CD4-positive, CD25-positive, alpha-beta regulatory T cell (primary cell): ENCODE measurements around the gene TTI1. TPM values are rescaled to one million over a fixed set of nuclear protein-coding genes. Genes with fewer than 3 reads are reported as not detected.

Experiments
- ATAC-seq, 2 donors: fragments of 150-1000 bp; cut with Tn5 transposase; one replicate each; pipeline ENCODE4 v1.10.0; 2021; ENCODE audit warnings: low read depth in 2 of 2, moderate number of reproducible peaks in 2 of 2, moderate library complexity in 1 of 2
- DNase-seq, 3 donors: peaks; one replicate each; pipeline versions ENCODE4 v3.0.0 to v3.0.0-alpha.2; 2012 to 2022; ENCODE audit warnings: mixed read lengths in 1 of 3
- H3K27ac ChIP-seq: one replicate; pipeline ENCODE4 v1.7.0; 2013; ENCODE audit warnings: mild to moderate bottlenecking, low read length; ENCODE audit not compliant: insufficient read depth, poor library complexity, severe bottlenecking
- H3K27me3 ChIP-seq: one replicate; pipeline ENCODE4 v1.7.0; 2013; ENCODE audit warnings: low read length; ENCODE audit not compliant: control insufficient read depth, insufficient read depth
- H3K36me3 ChIP-seq: one replicate; pipeline ENCODE4 v1.7.0; 2013; ENCODE audit warnings: mild to moderate bottlenecking, low read length, moderate library complexity; ENCODE audit not compliant: control insufficient read depth, insufficient read depth
- H3K4me1 ChIP-seq: 2 replicates; pipeline ENCODE4 v1.7.0; 2013; ENCODE audit warnings: mild to moderate bottlenecking, low read length; ENCODE audit not compliant: insufficient read depth, control insufficient read depth, poor library complexity, severe bottlenecking
- H3K4me3 ChIP-seq: one replicate; pipeline ENCODE4 v1.7.0; 2013; ENCODE audit warnings: low read depth, mild to moderate bottlenecking, low read length, moderate library complexity
- H3K9me3 ChIP-seq, 2 experiments: 1 replicate in 1 of 2; 2 replicates in 1 of 2; pipeline ENCODE4 v1.7.0; 2013; ENCODE audit warnings: low read length in 2 of 2, mild to moderate bottlenecking in 1 of 2, moderate library complexity in 1 of 2; ENCODE audit not compliant: control insufficient read depth in 2 of 2
- H3K27ac Mint-ChIP-seq, 3 donors: one replicate each; pipeline ENCODE4 v1.8.0; 2020 to 2022; ENCODE audit warnings: mild to moderate bottlenecking in 3 of 3, mixed read lengths in 3 of 3, moderate library complexity in 2 of 3
- H3K27me3 Mint-ChIP-seq: one replicate; pipeline ENCODE4 v1.8.0; 2022; ENCODE audit warnings: mild to moderate bottlenecking, mixed read lengths
- H3K36me3 Mint-ChIP-seq: one replicate; pipeline ENCODE4 v1.8.0; 2020; ENCODE audit warnings: mixed read lengths
- H3K4me1 Mint-ChIP-seq, 4 donors: one replicate each; pipeline ENCODE4 v1.8.0; 2020 to 2022; ENCODE audit warnings: mixed read lengths in 4 of 4, mild to moderate bottlenecking in 1 of 4
- H3K4me3 Mint-ChIP-seq, 4 donors: one replicate each; pipeline ENCODE4 v1.8.0; 2020 to 2022; ENCODE audit warnings: mild to moderate bottlenecking in 4 of 4, mixed read lengths in 4 of 4, moderate library complexity in 3 of 4
- H3K9me3 Mint-ChIP-seq, 7 donors: one replicate each; pipeline ENCODE4 v1.8.0; 2020 to 2022; ENCODE audit warnings: mixed read lengths in 7 of 7, mild to moderate bottlenecking in 3 of 7, moderate library complexity in 2 of 7
- polyA plus RNA-seq, 4 donors: library from polyadenylated mRNA; unstranded; fragments of 300-500 nt; fragmentation: Illumina TruSeq; gene quantifications; one replicate each; pipeline ENCODE4 v1.2.3, GENCODE V29; 2021
- total RNA-seq: library from RNA; stranded (reverse); gene quantifications from one replicate; pipeline ENCODE4 v1.2.3, GENCODE V29; 2022

Gene TTI1
- total and polyA plus RNA-seq, 5 donors from 2014 or later, result 15.2 to 21.2 (median 16.3) TPM

GRCh38 chr20:38034961-38035360 is 1.7 kb upstream of the TTI1 start:
- H3K36me3 ChIP-seq, result peaks cover 14% of the 10 kb centered on the region
- H3K27me3 ChIP-seq, result no peaks in the 10 kb centered on the region
- peak overlapping the region; percentile 93 for H3K4me3 ChIP-seq
- Mint-ChIP-seq H3K4me1 (peaks cover 40 to 82% (median 54%) of the 10 kb centered on the region in 4 donors), H3K27me3 (no peaks in the 10 kb centered on the region), H3K27ac (peak overlapping the region in 2 of 3 donors; percentile 98 to 99), H3K36me3 (peaks cover 11% of the 10 kb centered on the region), H3K9me3 (no peaks in the 10 kb centered on the region), H3K4me3 (peak overlapping the region; percentile 96 to 99 (median 97))
- ATAC-seq (no peak), DNase-seq (no peak)
- H3K9me3 ChIP-seq, result no peaks in the 10 kb centered on the region
- H3K4me1 ChIP-seq, result peaks cover 49% of the 10 kb centered on the region
- no peak overlapping the region for H3K27ac ChIP-seq

GRCh38 chr20:38034108-38034649 is 923 bp upstream of the TTI1 start:
- Mint-ChIP-seq H3K4me3 (peak overlapping the region; percentile 96 to 99 (median 97)), H3K36me3 (peaks cover 13% of the 10 kb centered on the region), H3K9me3 (no peaks in the 10 kb centered on the region), H3K4me1 (peaks cover 42 to 87% (median 58%) of the 10 kb centered on the region in 4 donors), H3K27me3 (no peaks in the 10 kb centered on the region), H3K27ac (peak overlapping the region; percentile 98 to 99 (median 98))
- peak overlapping the region; percentile 93 for H3K4me3 ChIP-seq
- no peaks in the 10 kb centered on the region for H3K27me3 ChIP-seq
- peak overlapping the region; percentile 93 for H3K27ac ChIP-seq
- no peaks in the 10 kb centered on the region for H3K9me3 ChIP-seq
- ATAC-seq (no peak), DNase-seq (no peak)
- peaks cover 49% of the 10 kb centered on the region for H3K4me1 ChIP-seq
- peaks cover 9% of the 10 kb centered on the region for H3K36me3 ChIP-seq

- peak overlapping the region; percentile 98 to 99 (median 98) for H3K27ac Mint-ChIP-seq
- H3K4me3 ChIP-seq, result peak overlapping the region; percentile 93
- DNase-seq (no peak), ATAC-seq (peak; percentile 38 to 41)
- H3K36me3 ChIP-seq, result peaks cover 9% of the 10 kb centered on the region
- H3K9me3 ChIP-seq, result no peaks in the 10 kb centered on the region
- H3K4me1 Mint-ChIP-seq, result peaks cover 50 to 91% (median 62%) of the 10 kb centered on the region in 4 donors
- H3K4me1 ChIP-seq, result peaks cover 49% of the 10 kb centered on the region
- H3K36me3 Mint-ChIP-seq, result peaks cover 21% of the 10 kb centered on the region
- no peaks in the 10 kb centered on the region for H3K27me3 ChIP-seq
- peak overlapping the region; percentile 96 to 99 (median 97) for H3K4me3 Mint-ChIP-seq
- H3K27me3 Mint-ChIP-seq, result no peaks in the 10 kb centered on the region
- peak overlapping the region; percentile 93 for H3K27ac ChIP-seq
- H3K9me3 Mint-ChIP-seq, result no peaks in the 10 kb centered on the region
Measured at GRCh38 chr20:38032585-38033329, 499 bp downstream of the TTI1 start.

GRCh38 chr20:38031957-38032356 is 1.3 kb downstream of the TTI1 start:
- peaks cover 17% of the 10 kb centered on the region for H3K36me3 Mint-ChIP-seq
- no peaks in the 10 kb centered on the region for H3K27me3 Mint-ChIP-seq
- peak overlapping the region in 2 of 3 donors; percentile 98 to 99 for H3K27ac Mint-ChIP-seq
- peaks cover 47 to 84% (median 55%) of the 10 kb centered on the region in 4 donors for H3K4me1 Mint-ChIP-seq
- Histone ChIP-seq H3K4me3 (peak overlapping the region; percentile 93), H3K9me3 (no peaks in the 10 kb centered on the region), H3K27ac (no peak overlapping the region), H3K27me3 (no peaks in the 10 kb centered on the region), H3K36me3 (peaks cover 8% of the 10 kb centered on the region), H3K4me1 (peaks cover 46% of the 10 kb centered on the region)
- DNase-seq, result no peak
- H3K4me3 Mint-ChIP-seq, result peak overlapping the region; percentile 96 to 99 (median 97)
- ATAC-seq, result no peak
- no peaks in the 10 kb centered on the region for H3K9me3 Mint-ChIP-seq

GRCh38 chr20:38029453-38029852 is 3.8 kb downstream of the TTI1 start:
- Histone ChIP-seq H3K4me3 (no peak overlapping the region), H3K27ac (no peak overlapping the region), H3K9me3 (no peaks in the 10 kb centered on the region), H3K4me1 (peaks cover 21% of the 10 kb centered on the region), H3K27me3 (no peaks in the 10 kb centered on the region), H3K36me3 (no peaks in the 10 kb centered on the region)
- no peak for DNase-seq
- H3K36me3 Mint-ChIP-seq, result peaks cover 15% of the 10 kb centered on the region
- peak overlapping the region in 3 of 4 donors; percentile 23 to 52 (median 28) for H3K4me3 Mint-ChIP-seq
- peak overlapping the region in 1 of 3 donors; percentile 13 for H3K27ac Mint-ChIP-seq
- no peaks in the 10 kb centered on the region for H3K9me3 Mint-ChIP-seq
- peaks cover 42 to 77% (median 50%) of the 10 kb centered on the region in 4 donors for H3K4me1 Mint-ChIP-seq
- H3K27me3 Mint-ChIP-seq, result no peaks in the 10 kb centered on the region
- ATAC-seq, result no peak

- Mint-ChIP-seq H3K4me3 (no peak overlapping the region), H3K27ac (peak overlapping the region in 1 of 3 donors; percentile 50), H3K36me3 (peaks cover 15% of the 10 kb centered on the region), H3K9me3 (no peaks in the 10 kb centered on the region), H3K27me3 (no peaks in the 10 kb centered on the region), H3K4me1 (peaks cover 34 to 68% (median 46%) of the 10 kb centered on the region in 4 donors)
- Histone ChIP-seq H3K27ac (no peak overlapping the region), H3K4me1 (no peaks in the 10 kb centered on the region), H3K27me3 (no peaks in the 10 kb centered on the region), H3K9me3 (no peaks in the 10 kb centered on the region), H3K36me3 (peaks cover 2% of the 10 kb centered on the region), H3K4me3 (no peak overlapping the region)
- ATAC-seq (no peak), DNase-seq (no peak)
Measured at GRCh38 chr20:38024496-38024895, 8.8 kb downstream of the TTI1 start.

GRCh38 chr20:38023181-38024001 is 9.9 kb downstream of the TTI1 start:
- ATAC-seq (no peak), DNase-seq (no peak)
- H3K27ac ChIP-seq, result no peak overlapping the region
- H3K4me1 ChIP-seq, result no peaks in the 10 kb centered on the region
- Mint-ChIP-seq H3K4me3 (no peak overlapping the region), H3K27ac (peak overlapping the region in 2 of 3 donors; percentile 13 to 64), H3K36me3 (peaks cover 19% of the 10 kb centered on the region), H3K27me3 (no peaks in the 10 kb centered on the region), H3K9me3 (peaks cover 0 to 8% (median under 1%) of the 10 kb centered on the region in 7 donors), H3K4me1 (peaks cover 29 to 59% (median 41%) of the 10 kb centered on the region in 4 donors)
- H3K9me3 ChIP-seq, result no peaks in the 10 kb centered on the region
- H3K36me3 ChIP-seq, result peaks cover 12% of the 10 kb centered on the region
- H3K4me3 ChIP-seq, result no peak overlapping the region
- H3K27me3 ChIP-seq, result no peaks in the 10 kb centered on the region
